Suprapubic skin (tissue), 3 donors: ENCODE measurements around the gene PLA1A.

ENCODE experiments used
- CTCF ChIP-seq, 2 donors: fragments of 200-600 bp in 1 of 2; fragments of 450-650 bp in 1 of 2; sonication (generic) in 1 of 2; IDR thresholded peaks; one replicate each; pipeline ENCODE4 v1.5.1; 2016 to 2019; ENCODE audit warnings: antibody characterized with exemption in 2 of 2, mild to moderate bottlenecking in 1 of 2, moderate library complexity in 1 of 2
- EP300 ChIP-seq: sonication (generic); formaldehyde crosslinking; IDR thresholded peaks from one replicate; pipeline ENCODE4 v1.6.1; 2017; ENCODE audit warnings: antibody characterized with exemption
- POLR2A ChIP-seq, 2 donors: fragments of 450-650 bp; IDR thresholded peaks; one replicate each; pipeline ENCODE4 v1.6.1; 2017; ENCODE audit warnings: antibody characterized with exemption in 2 of 2, mild to moderate bottlenecking in 2 of 2, moderate library complexity in 2 of 2

- TF ChIP-seq POLR2A (IDR thresholded peaks at IDR 0.05) (no peak), CTCF (IDR thresholded peaks at IDR 0.05) (no peak), EP300 (no peak)
Observed at GRCh38 chr3:119585208-119585607, 12.5 kb upstream of the PLA1A start.
